Heart right ventricle (tissue), 16 donors: Measurements from ENCODE around the gene RNF182. TPM values are rescaled to one million over a fixed set of nuclear protein-coding genes. Genes with fewer than 3 reads are reported as not detected.

ENCODE experiments used
- ATAC-seq, 8 donors: fragments of 200-7000 bp; cut with Tn5 transposase; one replicate each; pipeline ENCODE4 v1.9.1; 2020; ENCODE audit warnings: mild to moderate bottlenecking in 8 of 8, moderate library complexity in 8 of 8, moderate number of reproducible peaks in 1 of 8
- DNase-seq, 2 donors: peaks; one replicate each; pipeline ENCODE4 v3.0.0-alpha.2; 2020
- H3K27ac ChIP-seq, 10 donors: fragments of 200-600 bp; sonication (generic) in 2 of 10; one replicate each; pipeline versions ENCODE4 v1.5.0 to v1.8.0; 2020 to 2022; ENCODE audit warnings: mild to moderate bottlenecking in 3 of 10
- H3K27me3 ChIP-seq, 7 donors: fragments of 200-600 bp; one replicate each; pipeline ENCODE4 v1.8.0; 2021 to 2022; ENCODE audit warnings: mild to moderate bottlenecking in 2 of 7
- H3K36me3 ChIP-seq, 9 donors: fragments of 200-600 bp; sonication (generic) in 1 of 9; one replicate each; pipeline versions ENCODE4 v1.5.0 to v1.8.0; 2020 to 2022; ENCODE audit warnings: mild to moderate bottlenecking in 2 of 9
- H3K4me1 ChIP-seq, 9 donors: fragments of 200-600 bp; sonication (generic) in 1 of 9; one replicate each; pipeline versions ENCODE4 v1.5.0 to v1.8.0; 2020 to 2022; ENCODE audit warnings: mild to moderate bottlenecking in 4 of 9
- H3K4me3 ChIP-seq, 10 donors: fragments of 200-600 bp; sonication (generic) in 2 of 10; one replicate each; pipeline versions ENCODE4 v1.5.0 to v1.8.0; 2020 to 2022; ENCODE audit warnings: mild to moderate bottlenecking in 7 of 10, moderate library complexity in 2 of 10
- H3K9me3 ChIP-seq, 11 donors: fragments of 200-600 bp in 10 of 11; sonication (generic) in 2 of 11; one replicate each; pipeline versions ENCODE4 v1.5.0 to v1.8.0; 2013 to 2022; ENCODE audit warnings: mild to moderate bottlenecking in 2 of 11, control low read depth in 1 of 11, moderate library complexity in 1 of 11
- WGBS, 2 donors: extraction: QIAGEN DNeasy Blood & Tissue Kit; methylation state at CpG; one replicate each; pipeline ENCODE4 v1.1.7; 2013; ENCODE audit warnings: inconsistent platforms in 1 of 2; 5-methylcytosine and 5-hydroxymethylcytosine counted together
- intact Hi-C, 10 donors: fragments of 100-400 bp; cut with DNase I; formaldehyde crosslinking; loops; one replicate each; pipeline versions ENCODE4 v1.11.1 to v1.14.2; 2022
- polyA plus RNA-seq, 2 donors: library from polyadenylated mRNA; stranded (reverse); fragments of 200-250 nt; gene quantifications; one replicate each; pipeline ENCODE4 v1.2.3, GENCODE V29; 2013
- total RNA-seq, 10 donors: library from RNA; stranded (reverse); fragmentation: NEBNext Ultra II Directional in 3 of 10; extraction: Animal tissue kit (Norgen Biotek cat#: 25700) in 3 of 10; gene quantifications; one replicate each; pipeline versions ENCODE4 v1.2.1 to v1.2.4, GENCODE V29; 2021 to 2023
- TF ChIP-seq, protein P1 (sequence below), 9 donors: fragments of 200-600 bp; sonication (generic) in 2 of 9; IDR thresholded peaks; one replicate each; pipeline versions ENCODE4 v1.5.0 to v1.8.0; 2021 to 2022; ENCODE audit warnings: antibody characterized with exemption in 9 of 9, mild to moderate bottlenecking in 5 of 9, moderate library complexity in 1 of 9
- donor health status: Arrhythmogenic right ventricular cardiomyopathy.
- donor health status: ischemic (EF 13 %, LVEDD 7.1; RV severe dilation, severe dysfunction).
- donor health status: healthy with polysubstance abuse.
- donor health status: DM: no; HTN: yes; CAD: no.
- donor health status: DM: no; HTN: no; CAD: no.
- donor health status: ischemic (EF 25% LVEDD 6.9; RV normal size, moderate dysfunction).
- donor health status: ischemic (EF 25% LVEDD 5.7; RV mildly dilated, moderate dysfunction).
- donor health status: healthy.
- donor health status: DM: yes; HTN: yes; CAD: no.
- donor health status: Ischemic cardiomyopathy.
- donor health status: ischemic (EF 35%, LVEDD 5.7; RV mildly dilated, moderate dysfunction).
- donor health status: nonischemic (EF 11% LVEDD 7.7; RV severe dilation, severe dysfunction).
- donor health status: DM: yes; HTN: yes; CAD: no.
- donor health status: PGD.
- donor health status: ischemic (EF 29% LVEDD 5.4; RV normal size, mild dysfunction).
- donor health status: nonischemic (EF 23%, LVEDD 6.1; RV moderate dilation, normal function).

The RNF182 gene
- total and polyA plus RNA-seq, 12 donors, result 0.06 to 0.07 TPM; not detected in 10

DNA sequence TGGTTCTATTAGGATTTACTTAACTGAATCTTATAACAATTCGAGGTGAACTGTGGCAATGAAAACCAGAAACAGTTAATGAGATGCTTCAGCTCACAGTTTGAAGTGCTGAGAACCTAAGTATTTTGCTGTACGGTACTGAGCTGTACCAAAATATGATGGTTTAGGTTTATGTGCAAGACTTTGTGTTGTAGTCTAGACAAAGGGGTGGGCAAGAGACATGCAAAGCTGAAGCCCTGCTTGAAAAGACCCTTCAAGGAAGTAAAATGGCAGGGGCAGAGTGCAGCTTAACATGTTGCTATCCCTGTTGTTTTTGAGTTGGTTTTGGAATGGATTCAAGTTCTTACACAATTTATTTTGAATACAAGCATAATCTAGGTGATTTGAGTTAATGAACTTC lies 54.0 kb downstream of the RNF182 start:
- WGBS, 2 donors, result 60 to 70% methylated on average over 2 of the region's 2 CpGs
- DNase-seq, result no peak
- Histone ChIP-seq H3K4me3 (no peak overlapping the region), H3K27me3 (peaks cover 0 to 35% (median 8%) of the 10 kb centered on the region in 7 donors), H3K9me3 (peaks cover 0 to under 1% (median 0%) of the 10 kb centered on the region in 11 donors), H3K36me3 (no peaks in the 10 kb centered on the region), H3K27ac (no peak overlapping the region), H3K4me1 (no peaks in the 10 kb centered on the region)
- intact Hi-C loops, result no loop called here
- no peak for ATAC-seq
- TF ChIP-seq, protein P1, sequence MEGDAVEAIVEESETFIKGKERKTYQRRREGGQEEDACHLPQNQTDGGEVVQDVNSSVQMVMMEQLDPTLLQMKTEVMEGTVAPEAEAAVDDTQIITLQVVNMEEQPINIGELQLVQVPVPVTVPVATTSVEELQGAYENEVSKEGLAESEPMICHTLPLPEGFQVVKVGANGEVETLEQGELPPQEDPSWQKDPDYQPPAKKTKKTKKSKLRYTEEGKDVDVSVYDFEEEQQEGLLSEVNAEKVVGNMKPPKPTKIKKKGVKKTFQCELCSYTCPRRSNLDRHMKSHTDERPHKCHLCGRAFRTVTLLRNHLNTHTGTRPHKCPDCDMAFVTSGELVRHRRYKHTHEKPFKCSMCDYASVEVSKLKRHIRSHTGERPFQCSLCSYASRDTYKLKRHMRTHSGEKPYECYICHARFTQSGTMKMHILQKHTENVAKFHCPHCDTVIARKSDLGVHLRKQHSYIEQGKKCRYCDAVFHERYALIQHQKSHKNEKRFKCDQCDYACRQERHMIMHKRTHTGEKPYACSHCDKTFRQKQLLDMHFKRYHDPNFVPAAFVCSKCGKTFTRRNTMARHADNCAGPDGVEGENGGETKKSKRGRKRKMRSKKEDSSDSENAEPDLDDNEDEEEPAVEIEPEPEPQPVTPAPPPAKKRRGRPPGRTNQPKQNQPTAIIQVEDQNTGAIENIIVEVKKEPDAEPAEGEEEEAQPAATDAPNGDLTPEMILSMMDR (IDR thresholded peaks at IDR 0.05), result no peak

DNA sequence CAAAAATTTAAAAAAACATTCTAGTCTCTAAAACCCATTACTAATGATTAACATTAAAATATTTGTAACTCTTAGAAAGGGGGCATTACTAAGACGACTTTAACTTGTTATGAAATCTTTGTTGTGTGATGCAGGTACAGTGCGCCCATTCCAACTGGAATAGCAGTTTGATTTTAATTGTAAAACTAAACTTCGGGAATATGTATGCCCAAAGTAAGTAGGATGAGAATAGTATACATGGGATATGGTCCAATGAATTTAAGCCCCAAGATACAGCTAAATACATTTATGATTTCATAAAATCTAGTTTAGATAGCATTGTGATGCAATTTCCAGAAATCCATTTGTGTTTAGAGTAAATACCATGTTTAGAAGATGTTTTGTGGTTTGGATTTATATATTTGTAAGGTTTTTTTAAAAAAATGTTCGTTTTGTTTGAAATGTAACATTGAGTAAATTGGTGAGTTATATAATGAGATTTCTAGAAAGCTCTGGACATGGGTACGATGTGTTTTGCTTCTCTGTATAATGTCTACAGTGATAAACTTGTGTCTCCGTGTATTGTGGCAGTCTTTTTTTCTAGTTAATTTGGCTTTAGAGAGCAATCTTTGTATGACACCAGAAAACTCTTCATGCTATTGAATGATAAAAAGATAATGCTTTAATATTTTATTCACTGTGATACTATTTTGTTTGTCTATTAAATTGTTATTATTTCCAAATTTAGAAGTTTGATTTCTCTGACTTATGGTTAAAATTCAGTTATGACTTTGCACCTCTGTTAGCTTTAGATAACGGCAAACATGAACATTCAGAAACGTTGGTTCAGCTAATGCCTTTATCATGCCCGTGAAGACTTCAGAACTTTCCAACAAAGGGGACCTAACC lies 54.8 kb downstream of the RNF182 start:
- peaks cover 0 to 41% (median 8%) of the 10 kb centered on the region in 7 donors for H3K27me3 ChIP-seq
- ATAC-seq, result no peak
- H3K4me1 ChIP-seq, result no peaks in the 10 kb centered on the region
- intact Hi-C loops, result no loop called here
- no peaks in the 10 kb centered on the region for H3K9me3 ChIP-seq
- no peaks in the 10 kb centered on the region for H3K36me3 ChIP-seq
- WGBS, 2 donors, result 83 to 84% methylated on average over 9 of the region's 9 CpGs
- H3K27ac ChIP-seq, result no peak overlapping the region
- TF ChIP-seq, protein P1 (IDR thresholded peaks at IDR 0.05), result no peak
- no peak overlapping the region for H3K4me3 ChIP-seq
- DNase-seq, result no peak

DNA sequence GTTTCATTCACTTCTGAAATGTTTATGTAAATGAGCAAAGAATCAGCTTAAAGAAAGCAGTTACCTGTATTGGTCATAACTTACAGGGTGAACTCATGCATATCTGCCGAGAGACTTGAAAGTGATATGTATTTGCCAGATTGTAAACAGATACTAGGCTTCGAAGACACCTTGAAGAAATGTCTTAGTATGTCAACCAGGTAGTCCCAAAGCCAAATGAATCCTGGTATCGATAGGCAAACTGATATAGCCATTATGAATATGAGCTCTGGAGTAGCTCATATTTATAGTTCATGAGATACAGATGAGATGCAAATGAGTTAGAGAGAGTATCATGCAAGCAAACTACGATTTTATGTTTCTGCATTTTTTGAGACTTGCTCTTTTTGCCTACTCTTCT lies 55.8 kb downstream of the RNF182 start:
- Histone ChIP-seq H3K4me1 (no peaks in the 10 kb centered on the region), H3K27ac (no peak overlapping the region), H3K36me3 (no peaks in the 10 kb centered on the region), H3K27me3 (peaks cover 0 to 51% (median 15%) of the 10 kb centered on the region in 7 donors), H3K9me3 (no peaks in the 10 kb centered on the region), H3K4me3 (no peak overlapping the region)
- no peak for DNase-seq
- no peak for ATAC-seq
- TF ChIP-seq, protein P1 (IDR thresholded peaks at IDR 0.05), result no peak
- WGBS, 2 donors, result 64 to 92% methylated on average over 4 of the region's 4 CpGs
- intact Hi-C loops, result no loop called here

DNA sequence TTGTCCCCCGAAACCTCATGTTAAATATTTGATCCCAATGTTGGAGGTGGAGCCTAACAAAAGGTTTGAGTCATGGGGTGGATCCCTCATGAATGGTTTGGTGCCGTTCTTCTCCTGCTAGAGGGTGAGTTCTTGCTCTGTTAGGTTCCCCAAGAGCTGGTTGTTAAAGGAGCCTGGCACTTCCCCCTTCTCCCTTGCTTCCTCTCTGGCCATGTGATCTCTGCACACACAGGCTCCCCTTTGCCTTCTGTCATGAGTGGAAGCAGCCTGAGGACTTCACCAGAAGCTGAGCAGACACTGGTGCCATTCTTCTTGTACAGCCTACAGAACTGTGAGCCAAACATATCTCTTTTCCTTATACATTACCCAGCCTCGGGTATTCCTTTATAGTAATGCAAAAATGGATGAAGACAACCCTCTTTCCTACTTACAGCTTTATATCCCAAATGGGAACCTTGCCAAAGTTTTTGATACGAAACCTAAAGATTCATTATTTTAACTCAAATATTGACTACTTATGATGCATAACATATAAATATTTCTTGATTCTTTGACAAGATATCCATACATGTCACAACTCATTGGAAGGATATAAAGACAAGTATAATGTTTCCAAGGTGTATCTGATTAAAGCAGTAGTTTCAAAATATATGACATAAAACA lies 61.0 kb downstream of the RNF182 start:
- peaks cover 0 to 81% (median 31%) of the 10 kb centered on the region in 7 donors for H3K27me3 ChIP-seq
- WGBS, 2 donors, result 83 to 87% methylated on average over 4 of the region's 4 CpGs
- H3K9me3 ChIP-seq, result no peaks in the 10 kb centered on the region
- no peaks in the 10 kb centered on the region for H3K36me3 ChIP-seq
- no peak overlapping the region for H3K4me3 ChIP-seq
- ATAC-seq (no peak), DNase-seq (no peak)
- TF ChIP-seq, protein P1 (IDR thresholded peaks at IDR 0.05), result no peak
- intact Hi-C loops, result no loop called here
- H3K27ac ChIP-seq, result no peak overlapping the region
- H3K4me1 ChIP-seq, result no peaks in the 10 kb centered on the region
